NCI-H1436 (cell line): ENCODE measurements around the gene ZNF860.
"Not testable (repeated sequence)": the region's sequence is repeated elsewhere in the genome, so short reads cannot be mapped to it uniquely, and the experiment has no call there.

Source experiments
- DNase-seq: peaks from one replicate; lab custom pipeline; 2025; lab: John Stamatoyannopoulos, UW

The ZNF860 gene

DNA sequence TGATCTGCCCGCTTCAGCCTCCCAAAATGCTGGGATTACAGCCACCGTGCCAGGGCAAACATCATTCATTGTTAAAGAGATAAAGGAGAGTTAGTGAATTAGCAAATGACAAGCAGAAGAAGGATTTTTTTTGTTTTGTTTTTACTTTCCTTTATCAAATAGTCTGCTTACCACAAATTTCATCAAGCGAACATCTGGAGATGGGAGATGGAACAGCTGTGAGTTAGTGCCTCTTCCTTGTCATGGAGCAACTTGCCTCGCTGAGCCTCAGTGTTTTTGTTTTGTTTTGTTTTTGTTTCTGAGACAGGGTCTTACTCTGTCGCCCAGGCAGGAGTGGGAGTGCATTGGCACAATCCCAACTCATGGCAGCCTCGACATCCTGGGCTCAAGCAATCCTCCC lies 15.9 kb downstream of the ZNF860 start:
- no peak for DNase-seq

DNA sequence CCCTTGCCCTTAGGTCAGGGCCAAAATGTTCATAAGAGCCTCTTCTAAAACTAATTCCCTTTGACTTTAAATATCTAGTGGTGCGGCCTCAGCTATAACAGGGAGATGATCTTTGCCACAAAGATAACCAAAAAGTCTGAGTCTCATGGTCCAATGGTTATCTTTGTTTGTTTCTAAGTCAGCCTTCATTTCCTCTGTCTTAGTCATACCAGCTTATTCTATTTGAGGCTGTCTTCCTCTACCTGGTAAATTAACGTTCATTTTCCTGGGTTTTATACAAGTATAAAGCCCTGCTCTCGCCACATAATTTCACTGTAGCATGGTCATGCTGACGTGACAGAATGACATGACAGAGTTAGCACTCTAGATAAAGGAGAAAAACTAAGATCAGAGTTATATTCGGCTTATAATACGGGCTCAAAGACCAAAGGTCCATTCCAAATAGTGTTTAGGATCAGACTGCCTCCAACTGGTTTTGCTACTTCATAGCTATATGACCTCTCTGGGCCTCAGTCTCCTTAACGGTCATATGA lies 18.4 kb downstream of the ZNF860 start:
- no peak for DNase-seq

DNA sequence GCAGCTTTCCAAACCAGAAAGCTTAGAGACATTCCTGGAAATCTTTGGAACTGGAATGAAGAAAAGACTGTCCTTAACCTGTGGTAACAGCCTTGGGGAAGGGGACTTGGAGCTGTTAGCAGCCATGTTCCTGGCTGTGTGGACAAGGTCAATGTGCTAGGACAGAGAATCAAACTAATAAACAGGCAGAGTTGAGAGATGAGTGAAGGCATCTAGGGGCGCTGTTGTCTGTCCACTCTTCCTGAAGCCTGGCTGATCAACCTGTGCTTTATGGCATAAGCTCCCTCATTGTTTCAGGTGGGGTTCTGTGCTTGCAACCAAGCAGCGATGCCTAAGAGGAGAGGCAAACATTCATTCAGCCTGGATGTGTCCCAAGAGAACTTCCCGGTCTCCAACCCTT lies 19.3 kb downstream of the ZNF860 start:
- no peak for DNase-seq

DNA sequence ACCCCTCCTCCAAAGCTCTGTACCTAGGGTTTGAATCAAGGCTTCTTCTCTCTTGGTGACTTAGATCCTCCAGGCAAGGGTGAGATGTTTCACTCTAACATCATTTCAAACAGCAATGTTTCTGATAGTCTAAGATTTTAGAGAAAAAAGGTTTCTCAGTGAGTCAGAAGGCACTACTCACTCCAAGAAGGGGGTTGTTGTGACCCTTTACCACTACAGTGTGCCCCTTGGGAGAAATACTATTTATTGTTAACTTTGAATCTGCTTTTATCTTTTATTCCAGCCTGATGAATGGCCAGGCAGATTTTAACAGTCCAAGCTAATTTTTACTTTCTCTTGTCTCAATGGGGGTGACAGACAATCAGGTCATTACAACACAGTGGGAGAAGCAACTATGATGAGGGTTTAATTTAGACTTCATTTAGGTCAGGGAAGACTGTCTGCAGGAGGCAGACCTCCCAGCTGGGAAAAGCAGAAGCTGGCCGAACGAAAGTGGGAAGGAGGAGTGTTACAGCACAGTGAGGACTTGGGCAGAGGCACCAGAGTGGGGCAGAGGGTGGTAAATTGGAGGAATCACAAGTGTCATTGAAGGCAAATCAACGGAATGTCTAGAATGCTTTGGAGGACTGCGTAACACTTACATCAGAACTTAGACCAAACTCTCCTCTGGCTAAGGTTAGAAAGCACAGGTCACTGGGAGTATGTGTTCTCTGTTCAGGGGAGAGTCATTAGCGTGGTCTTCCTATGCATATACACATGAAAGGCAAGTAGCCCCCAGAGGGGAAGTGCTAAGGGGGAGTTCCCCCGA lies 21.2 kb downstream of the ZNF860 start:
- DNase-seq: no peak

DNA sequence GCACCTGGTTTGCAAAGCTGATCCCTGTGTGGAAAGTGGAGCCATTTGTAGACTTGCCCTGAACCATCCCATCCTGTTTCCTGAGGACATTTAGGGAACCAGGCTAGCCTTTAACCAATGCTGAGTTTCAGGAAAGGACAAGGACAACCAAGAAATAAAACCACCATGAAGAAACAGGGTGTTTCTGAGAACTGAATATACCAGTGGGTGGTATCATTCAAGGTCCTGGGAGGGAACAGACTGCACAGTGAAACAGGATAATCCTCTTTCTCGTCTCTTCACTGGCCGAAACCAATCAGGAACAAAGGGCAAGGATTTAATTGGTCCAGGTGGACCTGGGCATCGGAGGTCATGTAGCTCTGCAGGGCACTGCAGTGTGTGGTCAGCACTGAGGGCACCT lies 21.8 kb downstream of the ZNF860 start:
- no peak for DNase-seq

DNA sequence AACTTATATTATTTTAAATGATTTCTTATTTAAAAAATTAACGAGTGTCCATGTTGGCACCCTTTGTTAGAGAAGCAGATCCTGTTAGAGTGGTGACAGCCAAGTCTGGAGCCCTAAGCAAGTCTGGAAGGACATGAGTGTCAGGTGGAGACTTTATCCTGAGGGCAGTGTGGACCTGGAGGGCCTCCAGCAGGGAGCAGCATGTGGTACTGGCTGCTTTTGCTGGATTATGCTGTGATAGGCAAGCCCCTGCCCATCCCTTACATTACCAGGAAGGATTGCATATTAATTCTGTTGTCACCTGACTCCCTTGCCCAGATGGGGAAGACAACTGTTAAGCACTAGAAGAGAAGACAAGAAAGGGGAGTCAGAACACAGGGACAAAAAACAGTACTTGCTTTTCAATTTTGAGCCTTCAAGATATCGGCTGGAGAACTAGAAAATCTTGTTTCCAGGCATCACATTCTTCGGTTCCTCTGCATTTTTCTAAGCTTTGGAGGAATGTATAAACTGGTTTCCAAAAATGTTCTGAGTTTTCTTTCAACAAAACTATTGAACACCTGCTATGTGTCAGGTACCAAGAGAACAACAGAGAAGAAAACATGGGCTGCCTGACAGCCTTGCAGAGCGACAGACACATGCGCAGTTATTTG lies 22.7 kb downstream of the ZNF860 start:
- no peak for DNase-seq

DNA sequence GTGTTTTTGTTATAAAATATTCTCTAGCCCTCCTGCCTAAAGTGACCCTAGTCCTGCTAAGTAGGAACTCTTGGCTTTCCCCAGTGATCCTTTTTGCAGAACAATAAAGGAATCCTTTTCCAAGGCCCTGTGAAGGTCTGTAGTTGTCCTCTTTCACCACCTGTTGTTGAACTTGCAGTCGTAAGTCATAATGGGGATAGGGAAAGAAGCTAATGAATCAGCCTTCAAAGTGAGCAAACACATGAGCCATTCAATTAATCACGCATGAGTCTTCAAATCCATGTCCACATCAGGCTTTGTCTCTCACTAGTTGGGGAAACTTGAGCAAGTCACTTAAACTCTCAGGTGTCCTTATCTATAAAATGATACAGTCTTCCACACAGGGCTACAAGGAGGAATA lies 27.6 kb downstream of the ZNF860 start:
- DNase-seq: no peak

DNA sequence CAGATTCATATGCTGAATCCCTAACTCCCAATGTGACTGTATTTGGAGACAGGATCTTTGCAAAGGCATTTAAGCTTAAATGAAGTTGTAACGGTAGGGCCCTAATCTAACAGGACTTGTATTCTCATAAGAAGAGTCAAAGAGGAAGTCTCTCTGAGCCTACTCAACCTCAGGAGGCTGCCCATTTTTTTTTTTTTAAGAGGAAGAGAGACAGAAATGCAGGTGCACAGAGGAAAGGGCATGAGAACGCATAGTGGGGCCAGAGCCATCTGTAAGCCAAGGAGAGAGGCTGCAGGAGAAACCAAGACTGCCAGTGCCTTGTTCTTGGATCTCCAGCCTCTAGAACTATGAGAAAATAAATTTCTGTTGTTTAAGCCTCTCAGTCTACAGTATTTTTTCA lies 28.4 kb downstream of the ZNF860 start:
- no peak for DNase-seq

DNA sequence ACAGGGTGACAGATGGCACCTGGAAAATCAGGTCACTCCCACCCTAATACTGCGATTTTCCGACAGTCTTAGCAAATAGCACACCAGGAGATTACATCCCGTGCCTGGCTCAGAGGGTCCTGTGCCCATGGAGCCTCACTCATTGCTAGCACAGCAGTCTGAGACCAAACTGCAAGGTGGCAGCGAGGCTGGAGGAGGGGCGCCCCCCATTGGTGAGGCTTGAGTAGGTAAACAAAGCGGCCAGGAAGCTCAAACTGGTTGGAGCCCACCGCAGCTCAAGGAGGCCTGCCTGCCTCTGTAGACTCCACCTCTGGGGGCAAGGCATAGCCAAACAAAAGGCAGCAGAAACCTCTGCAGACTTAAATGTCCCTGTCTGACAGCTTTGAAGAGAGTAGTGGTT lies 29.1 kb downstream of the ZNF860 start:
- not testable (repeated sequence) for DNase-seq

DNA sequence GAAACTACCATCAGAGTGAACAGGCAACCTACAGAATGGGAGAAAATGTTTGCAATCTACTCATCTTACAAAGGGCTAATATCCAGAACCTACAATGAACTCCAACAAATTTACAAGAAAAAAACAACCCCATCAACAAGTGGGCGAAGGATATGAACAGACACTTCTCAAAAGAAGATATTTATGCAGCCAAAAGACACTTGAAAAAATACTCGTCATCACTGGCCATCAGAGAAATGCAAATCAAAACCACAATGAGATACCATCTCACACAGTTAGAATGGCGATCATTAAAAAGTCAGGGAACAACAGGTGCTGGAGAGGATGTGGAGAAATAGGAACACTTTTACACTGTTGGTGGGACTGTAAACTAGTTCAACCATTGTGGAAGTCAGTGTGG lies 34.1 kb downstream of the ZNF860 start:
- DNase-seq: not testable (repeated sequence)

DNA sequence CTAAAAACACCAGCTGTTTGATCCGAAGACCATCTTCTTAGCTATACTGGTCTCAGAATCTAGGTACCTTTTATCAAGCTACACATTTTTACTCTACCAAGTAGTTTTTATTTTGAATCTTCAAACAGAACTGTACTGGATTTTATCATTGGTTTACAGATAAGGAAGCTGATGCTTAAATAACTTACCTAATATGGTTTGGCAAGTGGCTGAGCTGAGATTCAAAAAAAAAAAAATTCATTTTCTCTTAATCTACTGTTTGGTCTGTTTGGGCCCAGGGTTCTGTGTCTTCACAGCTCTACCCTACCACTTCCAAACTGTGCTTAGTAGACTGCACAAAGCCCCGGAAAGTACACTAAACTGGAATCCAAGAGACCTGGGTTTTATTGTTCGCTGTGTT lies 35.7 kb downstream of the ZNF860 start:
- DNase-seq: no peak

DNA sequence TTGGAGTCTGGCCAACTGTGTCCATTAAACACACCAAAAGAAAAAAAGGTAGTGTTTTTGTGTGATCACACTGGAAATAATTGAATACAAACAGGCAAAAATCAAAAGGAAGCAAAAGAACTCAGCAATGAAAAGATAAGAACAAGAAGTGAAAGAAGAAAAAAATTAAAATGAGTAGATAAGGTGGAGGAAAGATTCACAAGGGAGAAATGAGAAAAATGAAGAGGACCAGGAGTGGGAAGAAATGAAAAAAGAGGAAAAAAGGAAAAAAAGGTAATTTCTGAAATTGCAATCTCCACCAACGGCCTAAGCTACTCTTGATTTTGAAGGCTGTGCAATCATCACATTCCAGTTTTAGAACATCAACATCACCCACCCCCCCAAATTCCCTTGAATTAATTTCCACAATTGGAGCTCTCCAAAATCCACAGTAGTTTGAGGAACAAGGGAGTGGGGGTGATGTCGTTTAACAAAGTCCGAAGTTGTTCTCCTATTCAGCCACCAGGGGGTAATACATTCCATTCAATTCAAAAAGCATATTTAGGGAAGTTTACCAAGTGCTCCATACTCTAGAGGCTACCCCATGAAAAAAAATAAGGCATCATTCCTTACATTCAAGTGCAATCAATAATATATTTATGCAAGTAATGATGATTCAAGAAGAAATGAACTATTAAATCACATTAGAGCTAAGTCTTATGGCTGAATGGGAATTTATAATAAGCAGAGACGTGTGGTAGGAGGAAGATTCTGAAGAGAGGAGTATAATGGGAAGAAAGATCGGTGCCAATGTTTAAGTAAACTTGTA lies 37.4 kb downstream of the ZNF860 start:
- DNase-seq: no peak

DNA sequence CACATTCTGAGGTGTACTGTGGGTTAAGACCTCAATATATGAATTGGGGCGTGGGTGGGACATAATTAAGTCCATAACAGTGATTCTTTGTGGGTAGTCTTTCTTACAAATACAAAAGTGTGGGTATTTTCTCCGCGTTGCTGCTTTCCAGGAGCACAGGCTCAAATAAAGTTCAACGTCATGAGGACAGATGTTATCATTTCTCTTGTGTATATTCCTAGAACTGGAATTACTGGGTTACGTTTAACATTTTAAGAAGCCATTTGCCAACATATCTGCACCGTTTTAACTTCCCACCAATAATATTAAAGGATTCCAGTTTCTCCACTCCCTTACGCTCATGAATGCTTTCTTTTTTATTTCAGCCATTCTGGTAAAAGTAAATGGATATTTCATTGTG lies 39.6 kb downstream of the ZNF860 start:
- DNase-seq: no peak

DNA sequence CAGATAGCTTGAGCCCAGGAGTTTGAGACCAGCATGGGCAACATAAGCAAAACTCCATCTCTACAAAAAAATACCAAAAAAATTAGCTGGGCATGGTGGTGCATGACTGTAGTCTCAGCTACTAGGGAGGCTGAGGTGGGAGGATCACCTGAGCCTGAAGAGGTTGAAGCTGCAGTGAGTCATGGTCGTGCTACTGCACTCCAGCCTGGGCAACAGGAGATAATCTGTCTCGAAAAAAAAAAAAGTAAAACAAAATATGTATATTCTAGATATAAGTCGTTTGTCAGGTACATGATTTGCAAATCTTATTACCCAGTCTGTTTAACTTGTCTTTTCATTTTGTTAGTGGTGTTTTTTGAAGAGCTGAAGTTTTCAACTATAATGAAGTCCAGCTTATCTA lies 40.2 kb downstream of the ZNF860 start:
- DNase-seq: no peak

DNA sequence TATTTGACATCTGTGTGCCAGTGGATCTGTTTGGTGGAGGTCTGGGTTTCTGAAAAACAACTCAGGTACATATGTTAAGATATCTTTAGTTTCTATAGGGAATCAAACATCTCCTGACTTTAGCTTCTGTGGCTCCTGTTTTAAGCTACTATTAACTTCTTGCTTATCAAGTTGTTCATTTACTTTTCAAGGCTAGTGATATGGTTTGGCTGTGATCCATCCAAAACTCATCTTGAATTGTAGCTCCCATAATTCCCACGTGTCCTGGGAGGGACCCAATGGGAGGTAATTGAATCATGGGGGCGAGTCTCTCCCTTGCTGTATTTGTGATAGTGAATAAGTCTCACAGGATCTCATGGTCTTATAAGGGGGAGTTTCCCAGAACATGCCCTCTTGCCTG lies 41.4 kb downstream of the ZNF860 start:
- no peak for DNase-seq

DNA sequence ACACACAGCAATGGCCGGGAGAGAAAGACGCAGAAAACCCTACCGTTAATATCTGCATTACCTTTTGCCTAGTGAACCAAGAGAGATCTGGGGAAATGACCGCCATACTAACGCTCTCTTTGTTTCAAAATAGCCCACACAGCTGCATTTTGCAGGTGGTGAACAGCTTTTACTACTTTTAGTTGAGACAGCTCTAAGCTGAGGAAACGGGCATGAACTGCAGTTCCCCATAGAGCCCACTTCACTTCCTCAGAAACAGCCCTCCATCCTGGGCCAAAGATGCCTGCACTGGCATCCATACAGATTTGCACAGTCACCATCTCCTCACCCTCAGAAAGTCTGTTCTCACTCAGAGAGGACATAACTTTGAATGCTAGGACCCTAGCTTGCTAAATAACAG lies 45.0 kb downstream of the ZNF860 start:
- DNase-seq: no peak

DNA sequence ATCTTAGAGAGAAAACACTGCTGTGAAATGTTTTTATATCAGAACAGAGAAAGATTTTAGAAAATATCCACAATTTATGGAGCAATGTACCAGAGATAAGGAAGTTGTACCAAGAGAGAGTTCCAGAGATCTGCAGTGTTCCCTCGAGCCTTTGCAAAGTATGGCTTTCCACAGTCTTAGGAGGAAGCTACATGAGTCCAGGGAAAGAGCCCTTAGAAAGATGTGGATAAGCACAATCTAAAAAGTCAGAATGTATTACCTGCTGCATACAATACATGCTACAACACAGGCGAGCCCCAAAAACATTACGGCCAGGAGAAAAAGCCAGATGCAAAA lies 56.4 kb downstream of the ZNF860 start:
- DNase-seq: no peak

DNA sequence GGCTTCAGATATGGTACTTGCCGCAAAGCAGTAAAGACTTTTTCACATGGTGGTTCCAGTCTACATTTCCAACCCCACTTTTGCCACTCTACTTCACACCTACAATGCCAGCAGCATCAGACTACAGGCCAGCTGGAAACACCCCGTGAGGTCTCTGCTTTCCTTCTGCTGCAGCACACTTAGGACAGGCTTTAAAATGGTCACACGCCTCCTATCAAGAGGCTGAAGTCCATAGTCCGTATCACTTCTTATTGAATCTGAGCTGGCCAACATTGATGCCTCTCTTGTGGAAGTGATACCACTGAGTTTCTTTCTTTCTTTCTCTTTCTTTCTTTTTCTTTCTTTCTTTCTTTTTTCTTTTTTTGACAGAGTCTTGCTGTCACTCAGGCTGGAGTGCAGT lies 59.8 kb downstream of the ZNF860 start:
- no peak for DNase-seq
